ENCODE measurements around the gene IFT52. TPM values are rescaled to one million over a fixed set of nuclear protein-coding genes. Genes with fewer than 3 reads are reported as not detected.

The IFT52 gene
- total RNA-seq, 1 experiment from 2014 or later, result 23.0 TPM

- H3K36me3 ChIP-seq (ENCODE audit: low read depth, low read length), result peaks cover 36% of the 10 kb centered on the region
- BruUV-seq (replicated peaks), result no TSS peak
- DNase-seq (no peak), ATAC-seq (no peak)
- ChIA-PET POLR2A (ENCODE audit: unreplicated experiment) (no interaction called here), CTCF (no interaction called here)
- H3K27ac ChIP-seq (ENCODE audit: low read length), result no peak overlapping the region
- TF ChIP-seq EZH2phosphoT487 (IDR thresholded peaks at IDR 0.05; ENCODE audit: borderline replicate concordance, low read length) (no peak), CTCF (conservative IDR thresholded peaks at IDR 0.05; ENCODE audit: low read depth, low read length) (no peak), EZH2 (IDR thresholded peaks at IDR 0.05; ENCODE audit: low read length, unreplicated experiment) (no peak)
- no peaks in the 10 kb centered on the region for H3F3A ChIP-seq (ENCODE audit: low read length, unreplicated experiment)
- no peak overlapping the region for H2AFZ ChIP-seq (ENCODE audit: low read length)
- no peaks in the 10 kb centered on the region for H3K27me3 ChIP-seq (ENCODE audit: low read length)
- no peak overlapping the region for H3K4me3 ChIP-seq (ENCODE audit: low read length)
- no peaks in the 10 kb centered on the region for H3K79me2 ChIP-seq (ENCODE audit: low read length)
- H3K9me2 ChIP-seq (replicated peaks; ENCODE audit: low read length), result no peaks in the 10 kb centered on the region
- H4K20me1 ChIP-seq (ENCODE audit: low read length), result no peaks in the 10 kb centered on the region
- H3K4me2 ChIP-seq (ENCODE audit: low read length), result no peak overlapping the region
- H3K4me1 ChIP-seq (ENCODE audit: insufficient read depth, low read length), result no peaks in the 10 kb centered on the region
- no peak overlapping the region for H3K9ac ChIP-seq (ENCODE audit: low read length)
- no peaks in the 10 kb centered on the region for H3K9me3 ChIP-seq (ENCODE audit: low read length)
- intact Hi-C loops (cut with micrococcal nuclease), result no loop called here
Measured at GRCh38 chr20:43695571-43695970, 104.8 kb downstream of the IFT52 start.

Other genes starting within 250 kb of the IFT52 start
- gene SRSF6, start 133.0 kb upstream of the IFT52 start, total RNA-seq (2014; rRNA removed), result 75.7 and 77.3 TPM in 2 replicates
- 9.9 and 20.7 TPM in 2 replicates for gene L3MBTL1, start 83.2 kb upstream of the IFT52 start, total RNA-seq (2014; rRNA removed)
- 3.0 and 6.6 TPM in 2 replicates for gene SGK2, start 31.9 kb upstream of the IFT52 start, total RNA-seq (2014; rRNA removed)
- 95.9 and 103 TPM in 2 replicates for gene MYBL2, start 76.2 kb downstream of the IFT52 start, total RNA-seq (2014; rRNA removed)
- gene GTSF1L, start 136.1 kb downstream of the IFT52 start, total RNA-seq (2014; rRNA removed), result 0.52 TPM in 1 of 2 replicates, not detected in the other

Data from PC-3 (cell line).